Endometrial microvascular endothelial cells (primary cell): ENCODE results near the gene ZNF280C. TPM values are rescaled to one million over a fixed set of nuclear protein-coding genes. Genes with fewer than 3 reads are reported as not detected.
"Not testable (repeated sequence)": the region's sequence is repeated elsewhere in the genome, so short reads cannot be mapped to it uniquely, and the experiment has no call there.

Experiments
- in situ Hi-C: cut with HindIII; loops from 2 replicates; pipeline ENCODE4 v1.10.0; 2017; ENCODE audit warnings: low sequenced_read_pairs, low pct_unique_long_range_greater_than_20kb; ENCODE audit errors: inconsistent ontology term
- total RNA-seq: library from RNA; depleted of rRNA; stranded (reverse); fragments of >200 nt; gene quantifications from one replicate; pipeline ENCODE4 v1.2.3, GENCODE V29; 2015; ENCODE audit errors: inconsistent ontology term

Gene ZNF280C
- total RNA-seq, 1 donor from 2014 or later = 5.4 TPM

GRCh38 chrX:130264573-130264972 is 4.1 kb downstream of the ZNF280C start:
- in situ Hi-C loops = no loop called here

GRCh38 chrX:130263016-130263415 is 5.7 kb downstream of the ZNF280C start:
- in situ Hi-C loops = no loop called here

- in situ Hi-C loops = no loop called here
Observed at GRCh38 chrX:130262231-130262630, 6.5 kb downstream of the ZNF280C start.

GRCh38 chrX:130261296-130261893 is 7.3 kb downstream of the ZNF280C start:
- in situ Hi-C loops = no loop called here

GRCh38 chrX:130260316-130260715 is 8.4 kb downstream of the ZNF280C start:
- in situ Hi-C loops = no loop called here

GRCh38 chrX:130253916-130254315 is 14.8 kb downstream of the ZNF280C start:
- in situ Hi-C loops = no loop called here

GRCh38 chrX:130251671-130252070 is 17.0 kb downstream of the ZNF280C start:
- in situ Hi-C loops = no loop called here

GRCh38 chrX:130247996-130248395 is 20.7 kb downstream of the ZNF280C start:
- in situ Hi-C loops = no loop called here

- in situ Hi-C loops = no loop called here
Observed at GRCh38 chrX:130246084-130246483, 22.6 kb downstream of the ZNF280C start.

- in situ Hi-C loops = no loop called here
Observed at GRCh38 chrX:130245441-130245840, 23.3 kb downstream of the ZNF280C start.

- in situ Hi-C loops = not testable (repeated sequence)
Observed at GRCh38 chrX:130231184-130231583, 37.5 kb downstream of the ZNF280C start.

GRCh38 chrX:130228871-130229270 is 39.8 kb downstream of the ZNF280C start:
- in situ Hi-C loops = no loop called here

GRCh38 chrX:130224810-130225209 is 43.9 kb downstream of the ZNF280C start:
- in situ Hi-C loops = no loop called here

- in situ Hi-C loops = no loop called here
Observed at GRCh38 chrX:130216320-130216719, 52.4 kb downstream of the ZNF280C start.

- in situ Hi-C loops = no loop called here
Observed at GRCh38 chrX:130213376-130213775, 55.3 kb downstream of the ZNF280C start.

GRCh38 chrX:130212371-130212770 is 56.3 kb downstream of the ZNF280C start:
- in situ Hi-C loops = no loop called here

GRCh38 chrX:130211415-130212186 is 57.1 kb downstream of the ZNF280C start:
- in situ Hi-C loops = no loop called here

GRCh38 chrX:130204647-130205046 is 64.1 kb downstream of the ZNF280C start:
- in situ Hi-C loops = no loop called here

GRCh38 chrX:130197464-130197863 is 71.2 kb downstream of the ZNF280C start:
- in situ Hi-C loops = no loop called here

GRCh38 chrX:130196466-130196865 is 72.2 kb downstream of the ZNF280C start:
- in situ Hi-C loops = no loop called here
